Small intestine (tissue), 7 donors: ENCODE data around the gene TMEM135. TPM values are rescaled to one million over a fixed set of nuclear protein-coding genes. Genes with fewer than 3 reads are reported as not detected.

Experiments
- DNase-seq, 2 donors: peaks; one replicate each; pipeline versions ENCODE4 v3.0.0 to v3.0.0-alpha.2; 2013
- FAIRE-seq: peaks from 2 replicates; lab custom pipeline; 2012; peaks lifted over from hg19 to GRCh38; lab: Jason Lieb, UNC
- H3K27ac ChIP-seq, 3 donors: one replicate each; pipeline ENCODE4 v1.5.1; 2013; ENCODE audit warnings: low read length in 2 of 3, mild to moderate bottlenecking in 2 of 3, control low read depth in 1 of 3, inconsistent platforms in 1 of 3, low read depth in 1 of 3, moderate library complexity in 1 of 3
- H3K27me3 ChIP-seq, 3 donors: one replicate each; pipeline ENCODE4 v1.6.1; 2013; ENCODE audit warnings: low read length in 3 of 3, inconsistent platforms in 1 of 3; ENCODE audit not compliant: control insufficient read depth in 3 of 3, insufficient read depth in 3 of 3
- H3K36me3 ChIP-seq, 3 donors: one replicate each; pipeline ENCODE4 v1.6.1; 2013; ENCODE audit warnings: low read length in 3 of 3, inconsistent platforms in 1 of 3, low read depth in 1 of 3, mild to moderate bottlenecking in 1 of 3, moderate library complexity in 1 of 3; ENCODE audit not compliant: control insufficient read depth in 3 of 3, insufficient read depth in 2 of 3
- H3K4me1 ChIP-seq, 3 donors: one replicate each; pipeline ENCODE4 v1.6.1; 2013; ENCODE audit warnings: low read length in 2 of 3, inconsistent platforms in 1 of 3, low read depth in 1 of 3, mild to moderate bottlenecking in 1 of 3, moderate library complexity in 1 of 3; ENCODE audit not compliant: control insufficient read depth in 3 of 3, insufficient read depth in 2 of 3
- H3K4me3 ChIP-seq, 3 donors: one replicate each; pipeline ENCODE4 v1.5.1; 2013; ENCODE audit warnings: low read length in 3 of 3, control low read depth in 1 of 3, inconsistent platforms in 1 of 3, low read depth in 1 of 3, mild to moderate bottlenecking in 1 of 3, moderate library complexity in 1 of 3
- H3K9me3 ChIP-seq, 2 donors: one replicate each; pipeline ENCODE4 v1.6.1; 2013; ENCODE audit warnings: low read depth in 1 of 2, low read length in 1 of 2; ENCODE audit not compliant: control insufficient read depth in 2 of 2, insufficient read depth in 1 of 2
- WGBS, 3 donors: extraction: QIAGEN DNeasy Blood & Tissue Kit; methylation state at CpG; one replicate each; pipeline ENCODE4 v1.1.7; 2013; 5-methylcytosine and 5-hydroxymethylcytosine counted together
- polyA plus RNA-seq, 4 donors: library from polyadenylated mRNA; stranded (reverse) in 3 of 4; unstranded in 1 of 4; fragments of 200-250 nt in 3 of 4; fragments of 120-200 nt in 1 of 4; gene quantifications; one replicate each; pipeline versions ENCODE4 v1.2.1 to v1.2.3, GENCODE V29; 2013
- donor health status: healthy with polysubstance abuse.
- donor health status: control.
- donor health status: control.
- donor health status: Bipolar disorder and iron deficiency.
- donor health status: healthy.

TMEM135 gene
- polyA plus RNA-seq, 4 donors: 11.3 to 22.6 (median 14.1) TPM

- no peak for FAIRE-seq
- H3K4me1 ChIP-seq: no peaks in the 10 kb centered on the region
Measured at GRCh38 chr11:87338046-87338639, 300.4 kb downstream of the TMEM135 start.

GRCh38 chr11:87339416-87339815, 301.7 kb downstream of the TMEM135 start:
- no peak overlapping the region for H3K27ac ChIP-seq
- no peaks in the 10 kb centered on the region for H3K27me3 ChIP-seq
- no peaks in the 10 kb centered on the region for H3K36me3 ChIP-seq
- H3K4me3 ChIP-seq: no peak overlapping the region
- H3K4me1 ChIP-seq: no peaks in the 10 kb centered on the region
- DNase-seq: no peak
- H3K9me3 ChIP-seq: peaks cover 0 to 14% of the 10 kb centered on the region in 2 donors
- FAIRE-seq: no peak
- WGBS, 3 donors: 91% methylated on average over 5 of the region's 5 CpGs

More at GRCh38 chr11:87338046-87338639, 300.4 kb downstream of the TMEM135 start:
- no peaks in the 10 kb centered on the region for H3K27me3 ChIP-seq
- no peak overlapping the region for H3K4me3 ChIP-seq
- WGBS, 3 donors: 80 to 90% (median 83%) methylated on average over 3 of the region's 3 CpGs
- H3K27ac ChIP-seq: no peak overlapping the region
- H3K9me3 ChIP-seq: peaks cover 0 to 14% of the 10 kb centered on the region in 2 donors
- no peak for DNase-seq
- no peaks in the 10 kb centered on the region for H3K36me3 ChIP-seq

GRCh38 chr11:87347441-87347840, 309.7 kb downstream of the TMEM135 start:
- DNase-seq (no peak), FAIRE-seq (no peak)
- WGBS, 3 donors: 57 to 66% (median 59%) methylated on average over 2 of the region's 2 CpGs
- Histone ChIP-seq H3K4me3 (no peak overlapping the region), H3K27ac (no peak overlapping the region), H3K36me3 (no peaks in the 10 kb centered on the region), H3K27me3 (peaks cover 0 to 3% (median 0%) of the 10 kb centered on the region in 3 donors), H3K9me3 (no peaks in the 10 kb centered on the region), H3K4me1 (peaks cover 0 to 3% (median 0%) of the 10 kb centered on the region in 3 donors)

- FAIRE-seq: no peak
- H3K27me3 ChIP-seq: peaks cover 0 to 7% (median 0%) of the 10 kb centered on the region in 3 donors
- H3K4me3 ChIP-seq: no peak overlapping the region
- peaks cover 0 to 5% (median 2%) of the 10 kb centered on the region in 3 donors for H3K4me1 ChIP-seq
- no peak overlapping the region for H3K27ac ChIP-seq
- H3K36me3 ChIP-seq: no peaks in the 10 kb centered on the region
- DNase-seq: peak in 1 of 2 donors; percentile 43
- no peaks in the 10 kb centered on the region for H3K9me3 ChIP-seq
Measured at GRCh38 chr11:87347854-87348253, 310.1 kb downstream of the TMEM135 start.

- Histone ChIP-seq H3K4me1 (peaks cover 0 to 5% (median 2%) of the 10 kb centered on the region in 3 donors), H3K27ac (no peak overlapping the region), H3K27me3 (peaks cover 0 to 11% (median 0%) of the 10 kb centered on the region in 3 donors), H3K4me3 (no peak overlapping the region), H3K36me3 (no peaks in the 10 kb centered on the region), H3K9me3 (no peaks in the 10 kb centered on the region)
- whole genome bisulfite sequencing, 3 donors: 45 to 51% (median 48%) methylated on average over 2 of the region's 2 CpGs
- FAIRE-seq (no peak), DNase-seq (no peak)
Measured at GRCh38 chr11:87351676-87352075, 313.9 kb downstream of the TMEM135 start.

- no peak overlapping the region for H3K27ac ChIP-seq
- H3K4me1 ChIP-seq: peaks cover 0 to 5% (median 2%) of the 10 kb centered on the region in 3 donors
- DNase-seq: peak; percentile 74 to 79
- no peak overlapping the region for H3K4me3 ChIP-seq
- WGBS, 3 donors: 21 to 22% (median 22%) methylated on average over 26 of the region's 26 CpGs
- no peaks in the 10 kb centered on the region for H3K9me3 ChIP-seq
- no peak for FAIRE-seq
- peaks cover 0 to 11% (median 0%) of the 10 kb centered on the region in 3 donors for H3K27me3 ChIP-seq
- no peaks in the 10 kb centered on the region for H3K36me3 ChIP-seq
Measured at GRCh38 chr11:87352759-87353707, 315.3 kb downstream of the TMEM135 start.

GRCh38 chr11:87353771-87354345, 316.1 kb downstream of the TMEM135 start:
- no peak overlapping the region for H3K27ac ChIP-seq
- H3K36me3 ChIP-seq: no peaks in the 10 kb centered on the region
- no peaks in the 10 kb centered on the region for H3K9me3 ChIP-seq
- DNase-seq: no peak
- H3K4me3 ChIP-seq: no peak overlapping the region
- H3K4me1 ChIP-seq: peaks cover 0 to 2% (median 2%) of the 10 kb centered on the region in 3 donors
- no peak for FAIRE-seq
- H3K27me3 ChIP-seq: peaks cover 0 to 11% (median 0%) of the 10 kb centered on the region in 3 donors
- 72 to 78% (median 72%) methylated on average over 2 of the region's 2 CpGs for WGBS, 3 donors

- no peaks in the 10 kb centered on the region for H3K36me3 ChIP-seq
- WGBS, 3 donors: 60 to 70% (median 69%) methylated on average over 1 of the region's 1 CpG
- DNase-seq (no peak), FAIRE-seq (no peak)
- peaks cover 0 to 2% (median 2%) of the 10 kb centered on the region in 3 donors for H3K4me1 ChIP-seq
- H3K27ac ChIP-seq: no peak overlapping the region
- H3K27me3 ChIP-seq: peaks cover 0 to 11% (median 0%) of the 10 kb centered on the region in 3 donors
- H3K9me3 ChIP-seq: no peaks in the 10 kb centered on the region
- H3K4me3 ChIP-seq: no peak overlapping the region
Measured at GRCh38 chr11:87355596-87355995, 317.9 kb downstream of the TMEM135 start.
